Neural crest cell (in vitro differentiated cells): Measurements from ENCODE around the gene C4orf50. TPM values are rescaled to one million over a fixed set of nuclear protein-coding genes. Genes with fewer than 3 reads are reported as not detected.
"Not testable (repeated sequence)": the region's sequence is repeated elsewhere in the genome, so short reads cannot be mapped to it uniquely, and the experiment has no call there.

Source experiments
- DNase-seq: peaks from one replicate; pipeline ENCODE4 v3.0.0; 2021; ENCODE audit warnings: low read depth, mixed read lengths, low spot score
- H3K27ac Mint-ChIP-seq: one replicate; pipeline ENCODE4 v1.8.0; 2021; ENCODE audit warnings: mild to moderate bottlenecking, mixed read lengths; ENCODE audit not compliant: unreplicated experiment
- H3K27me3 Mint-ChIP-seq: 2 replicates; pipeline ENCODE4 v1.8.0; 2021; ENCODE audit warnings: low read depth, mild to moderate bottlenecking, mixed read lengths
- H3K36me3 Mint-ChIP-seq: 2 replicates; pipeline ENCODE4 v1.8.0; 2021; ENCODE audit warnings: low read depth, mild to moderate bottlenecking, mixed read lengths
- H3K4me1 Mint-ChIP-seq: 2 replicates; pipeline ENCODE4 v1.8.0; 2021; ENCODE audit warnings: mixed read lengths
- H3K4me3 Mint-ChIP-seq: one replicate; pipeline ENCODE4 v1.8.0; 2021; ENCODE audit warnings: mild to moderate bottlenecking, mixed read lengths
- H3K9me3 Mint-ChIP-seq: 2 replicates; pipeline ENCODE4 v1.8.0; 2021; ENCODE audit warnings: mixed read lengths
- total RNA-seq: library from RNA; stranded (reverse); gene quantifications from 2 replicates; pipeline ENCODE4 v1.2.1, GENCODE V29; 2021
- TF ChIP-seq, protein P1 (sequence below): fragments of 200-600 bp; sonication (generic); conservative IDR thresholded peaks from 2 replicates; pipeline ENCODE4 v1.5.0; 2021; ENCODE audit warnings: antibody characterized with exemption, mild to moderate bottlenecking

The C4orf50 gene
- total RNA-seq, 1 donor from 2014 or later: 0.02 TPM

DNA sequence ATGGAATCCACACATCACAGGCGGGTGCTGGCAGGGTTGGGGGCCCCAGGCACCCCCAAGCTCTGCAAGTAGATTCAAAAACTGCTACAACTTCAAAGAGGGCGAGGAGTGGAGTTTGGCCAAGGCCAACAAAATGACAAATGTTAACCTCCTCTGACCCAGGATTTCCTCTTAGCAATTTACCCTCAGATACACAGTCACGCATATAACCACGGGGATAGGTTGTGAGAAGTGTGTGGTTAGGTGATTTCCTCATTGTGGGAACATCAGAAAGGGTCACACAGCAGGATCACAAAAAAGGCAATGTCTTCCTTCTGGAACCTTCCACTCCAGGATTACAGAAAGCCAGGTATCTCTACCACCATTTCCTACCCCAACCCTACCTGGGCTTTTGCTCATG is 62.4 kb downstream of the C4orf50 start:
- peaks cover 21% of the 10 kb centered on the region for H3K4me1 Mint-ChIP-seq
- TF ChIP-seq, protein P1, sequence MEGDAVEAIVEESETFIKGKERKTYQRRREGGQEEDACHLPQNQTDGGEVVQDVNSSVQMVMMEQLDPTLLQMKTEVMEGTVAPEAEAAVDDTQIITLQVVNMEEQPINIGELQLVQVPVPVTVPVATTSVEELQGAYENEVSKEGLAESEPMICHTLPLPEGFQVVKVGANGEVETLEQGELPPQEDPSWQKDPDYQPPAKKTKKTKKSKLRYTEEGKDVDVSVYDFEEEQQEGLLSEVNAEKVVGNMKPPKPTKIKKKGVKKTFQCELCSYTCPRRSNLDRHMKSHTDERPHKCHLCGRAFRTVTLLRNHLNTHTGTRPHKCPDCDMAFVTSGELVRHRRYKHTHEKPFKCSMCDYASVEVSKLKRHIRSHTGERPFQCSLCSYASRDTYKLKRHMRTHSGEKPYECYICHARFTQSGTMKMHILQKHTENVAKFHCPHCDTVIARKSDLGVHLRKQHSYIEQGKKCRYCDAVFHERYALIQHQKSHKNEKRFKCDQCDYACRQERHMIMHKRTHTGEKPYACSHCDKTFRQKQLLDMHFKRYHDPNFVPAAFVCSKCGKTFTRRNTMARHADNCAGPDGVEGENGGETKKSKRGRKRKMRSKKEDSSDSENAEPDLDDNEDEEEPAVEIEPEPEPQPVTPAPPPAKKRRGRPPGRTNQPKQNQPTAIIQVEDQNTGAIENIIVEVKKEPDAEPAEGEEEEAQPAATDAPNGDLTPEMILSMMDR: no peak
- peaks cover 55% of the 10 kb centered on the region for H3K27me3 Mint-ChIP-seq
- no peaks in the 10 kb centered on the region for H3K9me3 Mint-ChIP-seq
- H3K4me3 Mint-ChIP-seq: no peak overlapping the region
- no peaks in the 10 kb centered on the region for H3K36me3 Mint-ChIP-seq
- no peak for DNase-seq
- no peak overlapping the region for H3K27ac Mint-ChIP-seq

DNA sequence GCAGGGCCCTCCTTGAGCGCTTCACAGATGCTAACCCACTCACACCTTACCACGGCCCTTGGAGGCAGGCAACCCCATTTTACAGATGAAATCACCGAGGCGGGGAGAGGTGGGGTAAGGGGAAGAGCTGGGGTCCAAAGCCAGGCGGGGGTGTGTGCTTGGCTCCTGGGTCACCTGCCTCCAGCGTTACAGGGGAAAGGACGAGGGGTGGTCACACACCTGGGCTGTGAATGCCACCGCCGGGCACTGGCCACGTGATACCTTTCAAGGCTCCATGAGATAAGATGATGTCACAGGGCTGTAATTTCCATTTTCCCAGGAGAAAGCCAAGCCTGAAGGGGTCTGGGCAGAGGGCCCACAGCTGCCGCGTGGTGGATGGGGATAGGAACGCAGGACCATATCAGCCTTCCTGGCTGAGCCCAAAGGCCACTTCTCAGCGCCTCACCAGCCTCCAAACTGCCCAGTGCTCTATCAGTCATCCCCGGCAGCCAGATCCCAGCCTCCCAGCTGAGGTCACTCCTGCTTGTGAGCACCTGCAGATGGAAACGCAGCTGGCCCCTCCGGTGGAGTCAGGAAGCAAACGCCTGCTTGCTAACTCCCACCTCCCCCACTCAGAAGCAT is 62.9 kb downstream of the C4orf50 start:
- Mint-ChIP-seq H3K4me1 (peaks cover 21% of the 10 kb centered on the region), H3K27ac (no peak overlapping the region), H3K4me3 (no peak overlapping the region), H3K36me3 (no peaks in the 10 kb centered on the region), H3K9me3 (no peaks in the 10 kb centered on the region), H3K27me3 (peaks cover 58% of the 10 kb centered on the region)
- DNase-seq: no peak
- TF ChIP-seq, protein P1: no peak

DNA sequence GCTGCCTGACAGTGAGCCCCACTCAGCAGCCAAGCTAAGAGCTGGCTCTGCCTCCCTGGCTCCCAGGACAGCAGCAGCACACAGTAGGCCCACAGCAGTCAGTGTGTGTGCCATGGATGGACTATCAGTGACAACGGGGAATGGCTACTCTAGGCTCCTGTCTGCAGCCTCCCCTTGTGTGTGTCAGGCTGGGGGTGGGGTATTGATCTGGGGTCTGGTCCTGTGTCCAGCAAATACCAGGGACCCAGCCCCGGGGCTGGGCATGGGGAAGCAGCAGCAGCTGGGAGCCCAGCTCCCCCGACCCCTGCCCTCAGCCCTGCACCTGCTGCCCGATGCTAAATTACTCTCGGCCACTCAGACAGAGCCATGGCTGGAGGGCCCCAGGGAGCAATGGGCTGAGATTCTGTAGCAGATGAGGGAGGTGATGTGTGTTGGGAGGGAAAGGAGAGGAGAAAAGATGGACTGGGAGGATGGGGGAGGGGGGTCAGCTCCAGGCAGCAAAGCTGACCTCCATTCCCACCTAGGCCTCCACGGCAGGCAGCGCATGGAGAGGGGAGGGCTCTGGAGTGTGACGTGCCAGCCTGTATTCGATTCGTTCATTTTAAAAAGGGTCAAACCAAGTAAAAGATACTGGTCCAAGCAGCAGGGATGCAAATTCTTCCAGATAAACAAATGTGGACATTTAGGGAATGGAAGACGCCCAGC is 64.0 kb downstream of the C4orf50 start:
- no peak overlapping the region for H3K27ac Mint-ChIP-seq
- peaks cover 53% of the 10 kb centered on the region for H3K27me3 Mint-ChIP-seq
- no peak overlapping the region for H3K4me3 Mint-ChIP-seq
- no peaks in the 10 kb centered on the region for H3K9me3 Mint-ChIP-seq
- TF ChIP-seq, protein P1: no peak
- peaks cover 21% of the 10 kb centered on the region for H3K4me1 Mint-ChIP-seq
- H3K36me3 Mint-ChIP-seq: no peaks in the 10 kb centered on the region
- DNase-seq: no peak

DNA sequence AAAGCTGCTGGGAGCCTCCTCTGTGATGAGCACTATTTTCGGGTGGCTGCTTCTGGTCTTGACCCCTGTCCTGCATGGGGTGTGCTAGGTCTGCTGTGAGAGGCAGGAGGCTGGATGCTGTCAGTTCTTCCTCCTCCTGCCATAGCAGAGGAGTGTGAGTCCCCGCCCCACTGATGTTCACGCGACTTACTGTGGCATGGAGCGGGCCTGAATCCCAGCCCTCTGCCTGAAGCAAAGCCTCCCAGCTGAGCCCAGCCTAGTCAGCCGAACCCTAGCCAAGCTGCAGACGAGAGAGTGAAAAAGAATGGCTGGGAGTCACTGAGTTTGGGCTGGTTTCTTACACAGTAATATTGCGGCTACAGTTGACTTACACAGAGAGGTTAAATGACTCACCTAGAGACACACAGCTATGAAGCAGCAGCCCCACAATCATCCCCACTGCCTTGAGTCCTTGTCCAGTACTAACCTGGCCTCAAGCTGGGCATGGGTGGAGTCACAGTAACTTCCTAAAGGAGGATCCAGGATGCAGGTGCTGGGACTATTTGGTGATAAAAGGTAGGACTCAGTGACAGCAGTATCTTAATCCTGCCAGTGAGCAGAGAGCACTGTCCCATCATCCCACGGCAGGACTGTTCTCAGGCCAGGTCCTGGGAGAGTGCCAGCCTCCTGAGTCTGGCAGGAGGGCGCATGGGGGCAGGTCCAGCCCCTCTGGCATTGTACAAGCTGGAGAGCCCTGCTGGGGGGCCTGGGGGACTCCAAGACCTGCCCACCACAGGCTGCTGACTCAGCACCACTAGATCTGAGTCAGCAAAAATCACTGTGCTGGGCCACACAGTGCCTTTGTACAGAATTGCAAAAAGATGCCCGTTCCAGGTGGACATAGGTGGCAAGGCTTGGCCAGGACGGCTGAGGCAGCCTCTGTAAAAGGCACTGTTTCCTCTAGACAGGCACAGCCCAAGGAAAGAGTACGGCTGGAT is 65.0 kb downstream of the C4orf50 start:
- Mint-ChIP-seq H3K36me3 (no peaks in the 10 kb centered on the region), H3K4me3 (no peak overlapping the region), H3K9me3 (no peaks in the 10 kb centered on the region), H3K4me1 (peaks cover 21% of the 10 kb centered on the region), H3K27ac (no peak overlapping the region), H3K27me3 (peaks cover 45% of the 10 kb centered on the region)
- DNase-seq: no peak
- TF ChIP-seq, protein P1: no peak

DNA sequence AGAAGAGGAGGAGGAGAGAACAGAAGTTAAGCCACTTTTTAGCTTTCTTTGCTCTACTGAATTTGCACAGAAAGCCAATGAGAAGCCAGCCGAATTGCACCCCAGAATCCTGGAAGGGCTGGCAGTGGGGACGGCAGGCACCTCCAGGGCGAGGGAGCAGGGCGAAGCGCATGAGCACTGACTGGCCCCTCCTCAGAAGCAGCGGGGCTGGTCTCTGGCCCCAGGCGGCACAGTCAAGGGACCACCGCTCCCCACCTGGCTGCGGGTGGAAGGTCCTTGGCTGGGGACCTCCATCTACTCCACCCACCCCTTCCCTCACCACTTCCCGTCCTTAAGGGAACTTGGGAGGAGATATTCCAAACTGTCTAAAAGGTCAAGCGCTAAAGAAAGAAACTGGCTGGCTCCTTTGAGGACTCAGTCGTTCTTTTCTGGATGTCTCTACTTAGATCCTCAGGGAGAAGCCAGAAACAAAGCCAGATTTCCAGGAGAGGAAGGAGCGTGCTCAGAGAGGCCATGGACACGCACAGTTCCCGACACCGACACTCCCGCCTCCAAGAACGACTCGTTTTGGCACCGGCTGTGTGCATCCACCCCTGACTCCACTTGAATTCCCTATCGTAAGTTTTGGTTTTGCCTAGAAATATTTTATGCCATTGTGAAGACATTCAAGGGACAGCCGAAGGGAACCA is 65.8 kb downstream of the C4orf50 start:
- no peak overlapping the region for H3K4me3 Mint-ChIP-seq
- TF ChIP-seq, protein P1: no peak
- no peak overlapping the region for H3K27ac Mint-ChIP-seq
- no peak for DNase-seq
- no peaks in the 10 kb centered on the region for H3K36me3 Mint-ChIP-seq
- H3K9me3 Mint-ChIP-seq: no peaks in the 10 kb centered on the region
- peaks cover 21% of the 10 kb centered on the region for H3K4me1 Mint-ChIP-seq
- peaks cover 43% of the 10 kb centered on the region for H3K27me3 Mint-ChIP-seq

DNA sequence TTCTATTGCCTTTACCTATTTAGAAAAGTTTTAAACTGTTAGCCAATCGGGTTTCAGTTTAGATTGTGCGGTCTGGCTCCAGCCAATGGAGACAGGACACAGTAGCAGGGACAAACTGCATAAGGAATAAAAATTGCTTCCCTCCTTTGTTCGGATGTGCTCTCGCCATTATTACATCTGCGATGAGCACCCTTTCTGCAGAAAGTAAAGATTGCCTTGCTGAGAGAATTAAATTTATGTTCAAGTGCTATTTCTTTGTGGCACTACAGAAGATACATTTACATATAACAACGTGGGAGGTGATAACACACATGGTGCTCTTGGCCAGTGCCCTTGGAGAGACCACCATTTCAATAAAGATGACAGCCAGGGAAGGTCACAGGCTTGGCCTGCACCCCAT is 71.6 kb downstream of the C4orf50 start:
- H3K27me3 Mint-ChIP-seq: peaks cover 27% of the 10 kb centered on the region
- H3K9me3 Mint-ChIP-seq, DNase-seq, H3K4me1 Mint-ChIP-seq, H3K4me3 Mint-ChIP-seq, H3K27ac Mint-ChIP-seq, H3K36me3 Mint-ChIP-seq: not testable (repeated sequence)
